H1 (cell line): ENCODE data around the gene RAB3B. TPM values are rescaled to one million over a fixed set of nuclear protein-coding genes. Genes with fewer than 3 reads are reported as not detected.

ENCODE experiments used
- CTCF ChIA-PET: fragments of 300-600 bp; sonication (Branson Sonifier 250); formaldehyde crosslinking; loops from one replicate; lab custom pipeline; 2021; ENCODE audit not compliant: partially characterized antibody; lab: Charles Lee
- POLR2A ChIA-PET: fragments of 300-600 bp; sonication (Branson Sonifier 250); formaldehyde crosslinking; loops from one replicate; lab custom pipeline; 2021; ENCODE audit warnings: inconsistent platforms; ENCODE audit not compliant: partially characterized antibody; lab: Charles Lee
- DNase-seq, 2 experiments: peaks; one replicate each; pipeline versions ENCODE4 v3.0.0 to v3.0.0-alpha.2; 2010 to 2022; ENCODE audit warnings: low spot score in 2 of 2, low read depth in 1 of 2, mixed read lengths in 1 of 2
- FAIRE-seq: peaks from 2 replicates; lab custom pipeline; 2011; peaks lifted over from hg19 to GRCh38; lab: Jason Lieb, UNC
- H2AFZ ChIP-seq: 2 replicates; pipeline ENCODE4 v1.8.1; 2012; ENCODE audit warnings: low read length, inconsistent platforms
- H2AK5ac ChIP-seq: 2 replicates; pipeline ENCODE4 v1.6.1; 2013; ENCODE audit warnings: low read depth, low read length
- H2BK120ac ChIP-seq: replicated peaks from 2 replicates; pipeline ENCODE3; 2013; ENCODE audit warnings: low read depth, low read length, inconsistent platforms
- H2BK12ac ChIP-seq: 2 replicates; pipeline ENCODE4 v1.6.1; 2013; ENCODE audit warnings: low read depth, low read length
- H2BK15ac ChIP-seq: 2 replicates; pipeline ENCODE4 v1.6.1; 2013; ENCODE audit warnings: low read length
- H2BK20ac ChIP-seq: 2 replicates; pipeline ENCODE4 v1.6.1; 2013; ENCODE audit warnings: low read length
- H2BK5ac ChIP-seq: 2 replicates; pipeline ENCODE4 v1.6.1; 2013; ENCODE audit warnings: low read depth, low read length
- H3K14ac ChIP-seq: 2 replicates; pipeline ENCODE4 v1.6.1; 2013; ENCODE audit warnings: inconsistent platforms; ENCODE audit not compliant: insufficient read length
- H3K18ac ChIP-seq: 2 replicates; pipeline ENCODE4 v1.6.1; 2013; ENCODE audit warnings: low read length; ENCODE audit errors: extremely low read depth
- H3K23ac ChIP-seq: 2 replicates; pipeline ENCODE4 v1.6.1; 2013; ENCODE audit warnings: inconsistent platforms; ENCODE audit not compliant: insufficient read length
- H3K23me2 ChIP-seq: 2 replicates; pipeline ENCODE4 v1.6.1; 2013; ENCODE audit warnings: low read depth, low read length
- H3K27ac ChIP-seq: 2 replicates; pipeline ENCODE4 v1.6.1; 2011; ENCODE audit warnings: low read depth, low read length, inconsistent platforms
- H3K27me3 ChIP-seq, 4 experiments: replicated peaks in 1 of 4; 1 replicate in 1 of 4; 2 replicates in 3 of 4; pipeline versions ENCODE4 v1.6.1 to v1.8.1; 2011 to 2013; ENCODE audit warnings: low read length in 3 of 4, mild to moderate bottlenecking in 3 of 4, inconsistent platforms in 2 of 4, mixed read lengths in 2 of 4, moderate library complexity in 1 of 4; ENCODE audit not compliant: control insufficient read depth in 3 of 4, insufficient read depth in 3 of 4; ENCODE audit errors: extremely low read depth in 1 of 4
- H3K36me3 ChIP-seq, 4 experiments: 2 replicates each; pipeline versions ENCODE4 v1.6.1 to v1.8.1; 2011 to 2013; ENCODE audit warnings: mild to moderate bottlenecking in 4 of 4, low read length in 3 of 4, moderate library complexity in 2 of 4, control low read depth in 1 of 4, inconsistent platforms in 1 of 4; ENCODE audit not compliant: insufficient read depth in 4 of 4, control insufficient read depth in 2 of 4
- H3K4ac ChIP-seq: replicated peaks from 2 replicates; pipeline ENCODE3; 2013; ENCODE audit warnings: low read length, low read depth, mixed read lengths, inconsistent platforms; ENCODE audit not compliant: insufficient read length
- H3K4me1 ChIP-seq, 4 experiments: replicated peaks in 1 of 4; 1 replicate in 1 of 4; 2 replicates in 3 of 4; pipeline versions ENCODE4 v1.6.1 to v1.8.1; 2011 to 2013; ENCODE audit warnings: low read length in 3 of 4, inconsistent platforms in 2 of 4, mixed read lengths in 1 of 4; ENCODE audit not compliant: insufficient read depth in 4 of 4, control insufficient read depth in 3 of 4
- H3K4me2 ChIP-seq, 2 experiments: 2 replicates each; pipeline versions ENCODE4 v1.6.1 to v1.8.1; 2011 to 2013; ENCODE audit warnings: low read depth in 2 of 2, low read length in 2 of 2, control low read depth in 1 of 2, inconsistent platforms in 1 of 2, mild to moderate bottlenecking in 1 of 2; ENCODE audit not compliant: insufficient read depth in 1 of 2
- H3K4me3 ChIP-seq, 4 experiments: fragments of 200-600, 300-600 bp in 1 of 4; sonication (generic), shearing (Covaris generic), sonication (Bioruptor Twin) in 1 of 4; 2 replicates each; pipeline versions ENCODE4 v1.5.1 to v1.8.1; 2011 to 2016; ENCODE audit warnings: low read length in 4 of 4, low read depth in 3 of 4, control low read depth in 2 of 4, inconsistent platforms in 2 of 4, mild to moderate bottlenecking in 2 of 4, mixed read lengths in 1 of 4, moderate library complexity in 1 of 4; ENCODE audit not compliant: insufficient read depth in 2 of 4; ENCODE audit errors: extremely low read depth in 1 of 4
- H3K56ac ChIP-seq: replicated peaks from 2 replicates; pipeline ENCODE3; 2013; ENCODE audit warnings: low read depth, mild to moderate bottlenecking, mixed read lengths, low read length, inconsistent platforms; ENCODE audit not compliant: insufficient read length
- H3K79me1 ChIP-seq: 2 replicates; pipeline ENCODE4 v1.6.1; 2013; ENCODE audit warnings: low read depth, low read length, control low read depth
- H3K79me2 ChIP-seq, 2 experiments: 2 replicates each; pipeline versions ENCODE4 v1.6.1 to v1.8.1; 2012 to 2013; ENCODE audit warnings: low read length in 2 of 2, mild to moderate bottlenecking in 2 of 2, inconsistent platforms in 1 of 2; ENCODE audit not compliant: insufficient read depth in 2 of 2, control insufficient read depth in 1 of 2
- H3K9ac ChIP-seq, 4 experiments: replicated peaks in 1 of 4; 1 replicate in 1 of 4; 2 replicates in 3 of 4; pipeline versions ENCODE4 v1.6.1 to v1.8.1; 2011 to 2013; ENCODE audit warnings: low read depth in 3 of 4, low read length in 3 of 4, control low read depth in 2 of 4, mild to moderate bottlenecking in 2 of 4, moderate library complexity in 2 of 4, inconsistent platforms in 1 of 4; ENCODE audit errors: extremely low read depth in 1 of 4
- H3K9me3 ChIP-seq, 2 experiments: 2 replicates each; pipeline versions ENCODE4 v1.6.1 to v1.8.1; 2012 to 2013; ENCODE audit warnings: mild to moderate bottlenecking in 2 of 2, moderate library complexity in 2 of 2, control low read depth in 1 of 2, inconsistent platforms in 1 of 2, low read depth in 1 of 2, low read length in 1 of 2, mixed read lengths in 1 of 2; ENCODE audit not compliant: insufficient read depth in 2 of 2
- H4K20me1 ChIP-seq, 2 experiments: replicated peaks in 1 of 2; 2 replicates each; pipeline versions ENCODE3 to v1.8.1; 2011 to 2013; ENCODE audit warnings: inconsistent platforms in 2 of 2, low read length in 2 of 2, mild to moderate bottlenecking in 1 of 2; ENCODE audit not compliant: insufficient read depth in 2 of 2, control insufficient read depth in 1 of 2
- H4K5ac ChIP-seq: 2 replicates; pipeline ENCODE4 v1.6.1; 2013; ENCODE audit warnings: low read length, low read depth, mixed read lengths, inconsistent platforms; ENCODE audit not compliant: insufficient read length
- H4K8ac ChIP-seq: 2 replicates; pipeline ENCODE4 v1.8.0; 2013; ENCODE audit warnings: mild to moderate bottlenecking, moderate library complexity, low read length, inconsistent platforms; ENCODE audit not compliant: insufficient read depth; ENCODE audit errors: extremely low read depth
- H4K91ac ChIP-seq: replicated peaks from 2 replicates; pipeline ENCODE3; 2013; ENCODE audit warnings: low read length, mixed read lengths, inconsistent platforms; ENCODE audit not compliant: insufficient read length
- JUN ChIP-seq: IDR thresholded peaks from 2 replicates; pipeline ENCODE4 v1.6.1; 2011; ENCODE audit warnings: low read depth, mild to moderate bottlenecking, improper control_type of control experiment, low read length
- YY1 ChIP-seq: IDR thresholded peaks from 2 replicates; pipeline ENCODE4 v1.6.1; 2011; ENCODE audit warnings: low read depth, mild to moderate bottlenecking, low read length
- WGBS, 2 experiments: shearing (Covaris generic) in 1 of 2; methylation state at CpG; one replicate each; pipeline versions ENCODE4 v1.1.6 to v1.1.7; 2013 to 2015; ENCODE audit warnings: low lambda C conversion rate in 2 of 2, mixed read lengths in 2 of 2, inconsistent platforms in 1 of 2, low coverage in 1 of 2, missing lambda C conversion rate in 1 of 2; ENCODE audit not compliant: insufficient replicate concordance in 2 of 2, insufficient coverage in 1 of 2, insufficient read length in 1 of 2; ENCODE audit errors: extremely low coverage in 1 of 2, missing lambda C conversion rate in 1 of 2; 5-methylcytosine and 5-hydroxymethylcytosine counted together
- polyA plus RNA-seq, 7 experiments: library from polyadenylated mRNA; depleted of rRNA in 3 of 7; stranded (reverse) in 5 of 7; unstranded in 2 of 7; fragments of >200 nt in 5 of 7; fragments of 200-250 nt in 2 of 7; gene quantifications; 1 replicate in 5 of 7; 2 replicates in 1 of 7; 4 replicates in 1 of 7; pipeline versions ENCODE4 v1.2.1 to v1.2.3, GENCODE V29; 2011 to 2013; ENCODE audit warnings: missing spikeins in 2 of 7, mixed read lengths in 2 of 7
- total RNA-seq: library from RNA; stranded (reverse); fragmentation: NEBNext Ultra II Directional; extraction: Animal tissue kit (Norgen Biotek cat#: 25700); gene quantifications from 2 replicates; pipeline ENCODE4 v1.2.1, GENCODE V29; 2021

Gene RAB3B
- total and polyA plus RNA-seq, 2 of the 8 experiments (the other 6 are each of a cell fraction or from before 2014, with no cell fraction given) = 12.5 to 36.8 TPM

DNA sequence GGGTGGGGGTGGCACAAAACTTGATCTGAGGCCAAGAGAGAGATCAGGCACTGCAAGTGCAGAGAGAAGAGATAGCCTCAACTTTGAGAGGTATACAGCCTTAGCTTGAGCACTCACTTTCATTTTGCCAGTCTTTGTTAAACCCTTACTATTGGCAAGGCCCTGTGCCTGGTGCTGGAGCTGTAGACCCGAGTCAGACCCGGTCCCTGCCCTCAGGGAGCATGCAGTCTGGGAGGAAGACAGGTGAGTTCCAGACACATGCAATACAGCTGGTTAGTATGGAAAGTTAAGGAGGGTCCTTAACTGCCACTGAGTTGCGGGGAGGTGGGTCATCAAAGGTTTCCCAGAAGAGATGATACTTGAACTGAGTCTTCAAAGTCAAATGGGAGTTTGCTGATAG, 31.7 kb downstream of the RAB3B start:
- Histone ChIP-seq H3K4ac (no peak overlapping the region), H3K56ac (no peak overlapping the region), H2BK5ac (no peak overlapping the region), H3K4me1 (peaks cover 7 to 19% (median 12%) of the 10 kb centered on the region in 4 experiments; a peak in 6 of 7 replicates), H3K36me3 (peaks cover 0 to 16% (median 2%) of the 10 kb centered on the region in 4 experiments; a peak in 4 of 8 replicates), H2BK12ac (no peak overlapping the region), H3K9me3 (no peaks in the 10 kb centered on the region), H3K27me3 (no peaks in the 10 kb centered on the region), H3K27ac (no peak overlapping the region), H3K4me3 (no peak overlapping the region), H4K91ac (no peak overlapping the region), H3K23ac (no peak overlapping the region), H4K8ac (no peak overlapping the region), H4K5ac (no peak overlapping the region), H3K9ac (no peak overlapping the region), H2BK15ac (no peak overlapping the region), H2AK5ac (no peak overlapping the region), H3K79me1 (no peaks in the 10 kb centered on the region; the same call in 1 of the 2 replicates), H4K20me1 (no peaks in the 10 kb centered on the region), H2BK20ac (no peak overlapping the region), H3K4me2 (no peak overlapping the region), H3K23me2 (no peaks in the 10 kb centered on the region), H3K79me2 (peaks cover 0 to 11% of the 10 kb centered on the region in 2 experiments; a peak in 1 of 4 replicates), H2AFZ (no peak overlapping the region), H3K14ac (no peak overlapping the region), H2BK120ac (no peak overlapping the region), H3K18ac (no peak overlapping the region)
- no peak for FAIRE-seq
- DNase-seq = no peak
- WGBS, 2 experiments = 92% methylated on average over 3 of the region's 3 CpGs; no CpG with 5 or more reads in 1 of the 2 experiments
- ChIA-PET POLR2A (no interaction called here), CTCF (interaction anchor here (0.7 kb wide), 1 partner anchor 30 kb away, joined by 3 read pairs; no protein-coding TSS in a partner anchor)
- no peak for TF ChIP-seq YY1
- TF ChIP-seq JUN = no peak
